GM18867 (cell line): ENCODE data around the gene CFTR.
A peak's percentile ranks its signal among the peaks of the same experiment; 100 is the strongest.

Source experiments
- ATAC-seq: cut with Tn5 transposase; IDR thresholded peaks from one replicate; pipeline ENCODE4 v1.9.1; 2021; ENCODE audit warnings: mild to moderate bottlenecking, moderate library complexity; ENCODE audit not compliant: unreplicated experiment

The CFTR gene

DNA sequence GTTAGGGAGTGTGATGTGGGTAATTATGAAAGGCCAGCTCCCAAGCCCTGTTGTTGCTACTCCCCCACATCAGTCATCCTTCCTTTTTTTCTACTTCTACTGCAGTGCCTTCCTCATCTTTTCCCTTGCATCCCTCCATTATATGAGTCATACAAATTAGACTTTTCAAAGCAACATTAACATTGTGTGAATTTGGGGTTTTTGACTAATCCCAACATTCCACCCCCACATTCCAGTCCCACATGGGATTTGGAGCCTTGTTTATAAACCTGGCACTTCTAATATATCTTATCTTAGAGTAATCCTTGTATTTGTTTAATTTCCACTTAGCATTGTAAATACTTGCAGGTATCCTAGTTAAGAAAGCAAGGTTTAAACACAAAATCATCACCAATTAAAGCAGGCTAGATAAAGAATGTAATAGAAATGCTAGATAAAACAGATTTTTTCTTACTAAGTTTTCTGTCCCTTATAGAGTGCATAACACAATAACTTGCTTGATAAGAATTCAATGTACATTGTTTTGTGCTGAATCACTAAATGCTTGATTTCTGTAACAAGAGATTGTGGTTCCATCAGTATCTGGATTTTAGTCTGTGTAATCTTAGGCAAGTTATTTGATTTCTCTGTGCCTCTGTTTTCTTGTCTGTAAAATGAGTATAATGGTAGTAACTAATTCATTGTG, 165.8 kb downstream of the CFTR start:
- no peak for ATAC-seq

DNA sequence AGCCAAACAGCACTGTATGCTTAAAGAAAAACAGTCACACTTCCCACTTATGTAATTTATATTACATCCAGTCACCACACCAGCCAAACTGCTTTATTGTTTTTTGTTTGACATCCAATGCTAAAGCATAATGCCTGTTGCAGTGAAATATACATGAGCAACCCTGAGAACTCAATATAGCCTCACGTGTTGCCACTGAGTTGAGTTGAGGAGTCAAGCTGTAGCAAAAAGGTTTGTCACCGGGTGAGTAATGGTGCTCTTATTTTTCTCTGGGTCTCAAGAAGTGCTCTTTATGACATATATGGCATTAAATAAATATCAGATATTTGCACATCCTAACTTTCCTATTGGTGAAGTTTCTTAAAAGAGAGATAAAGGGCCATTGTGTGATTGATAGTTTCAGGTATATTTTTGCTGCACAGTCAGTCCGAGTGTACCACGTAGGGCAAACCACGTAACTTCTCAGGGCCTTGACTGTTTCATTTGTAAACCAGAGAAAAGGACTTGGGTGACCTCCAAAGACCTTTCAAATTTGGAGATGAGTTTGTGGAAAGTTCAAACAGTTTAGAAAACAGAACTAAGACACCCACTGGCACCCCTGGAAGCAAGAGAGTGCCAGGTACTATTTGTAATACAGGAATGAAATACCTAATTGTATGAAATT, 168.5 kb downstream of the CFTR start:
- ATAC-seq = no peak

DNA sequence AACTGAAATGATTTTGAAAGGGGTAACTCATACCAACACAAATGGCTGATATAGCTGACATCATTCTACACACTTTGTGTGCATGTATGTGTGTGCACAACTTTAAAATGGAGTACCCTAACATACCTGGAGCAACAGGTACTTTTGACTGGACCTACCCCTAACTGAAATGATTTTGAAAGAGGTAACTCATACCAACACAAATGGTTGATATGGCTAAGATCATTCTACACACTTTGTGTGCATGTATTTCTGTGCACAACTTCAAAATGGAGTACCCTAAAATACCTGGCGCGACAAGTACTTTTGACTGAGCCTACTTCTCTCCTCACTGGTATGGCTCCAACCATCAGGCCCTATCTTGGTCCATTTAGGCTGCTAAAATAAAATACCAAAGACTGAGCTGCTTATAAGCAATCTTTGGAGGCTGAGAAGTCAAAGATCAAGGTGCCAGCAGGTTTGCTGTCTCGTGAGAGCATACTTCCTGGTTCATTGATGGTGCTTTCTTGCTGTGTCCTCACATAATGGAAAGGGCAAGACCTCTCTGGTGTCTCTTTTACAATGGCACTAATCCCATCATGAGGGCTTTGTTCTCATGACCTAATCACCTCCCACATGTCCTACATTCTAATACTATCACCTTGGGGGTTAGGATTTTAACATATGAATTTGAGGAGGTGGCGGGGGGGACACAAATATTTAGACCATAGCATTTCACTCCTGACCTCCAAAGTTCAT, 173.3 kb downstream of the CFTR start:
- no peak for ATAC-seq

DNA sequence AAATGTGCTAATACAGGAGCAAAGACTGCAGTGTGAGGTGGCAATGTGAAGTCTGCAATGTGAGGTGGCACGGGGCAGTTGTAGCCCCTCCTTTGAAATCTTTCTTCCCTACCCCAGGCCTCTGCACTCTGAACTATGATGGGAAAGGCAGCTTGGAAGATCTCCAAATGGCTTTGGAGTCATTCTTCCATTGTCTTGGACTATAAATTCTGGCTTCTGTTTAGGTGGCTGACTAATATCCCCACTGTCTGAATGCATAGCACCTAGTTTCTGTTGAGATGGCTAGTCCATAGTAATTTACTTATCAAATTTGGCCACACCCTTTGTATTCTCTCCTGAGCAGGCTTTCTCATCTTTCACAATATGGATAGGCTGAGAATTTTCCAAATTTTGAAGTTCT, 175.0 kb downstream of the CFTR start:
- ATAC-seq = no peak

DNA sequence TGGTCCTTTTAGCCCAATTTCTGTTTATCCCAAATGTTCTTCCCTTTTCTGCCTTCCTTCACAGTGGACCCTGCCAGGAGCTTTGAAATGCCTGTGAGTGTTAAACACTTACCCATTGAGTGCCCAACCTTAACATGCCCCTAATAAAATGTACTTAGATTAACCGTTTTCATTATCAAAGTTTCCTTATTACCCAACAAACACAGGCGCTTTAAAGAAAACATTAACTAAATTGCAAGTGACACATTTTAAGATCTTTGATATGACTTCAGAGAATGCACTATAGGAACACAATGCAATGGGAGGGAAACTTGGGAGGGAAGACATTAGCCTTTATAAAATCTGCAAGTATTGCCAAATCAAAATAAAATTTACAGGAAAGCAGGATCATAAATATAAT, 177.0 kb downstream of the CFTR start:
- ATAC-seq = no peak

DNA sequence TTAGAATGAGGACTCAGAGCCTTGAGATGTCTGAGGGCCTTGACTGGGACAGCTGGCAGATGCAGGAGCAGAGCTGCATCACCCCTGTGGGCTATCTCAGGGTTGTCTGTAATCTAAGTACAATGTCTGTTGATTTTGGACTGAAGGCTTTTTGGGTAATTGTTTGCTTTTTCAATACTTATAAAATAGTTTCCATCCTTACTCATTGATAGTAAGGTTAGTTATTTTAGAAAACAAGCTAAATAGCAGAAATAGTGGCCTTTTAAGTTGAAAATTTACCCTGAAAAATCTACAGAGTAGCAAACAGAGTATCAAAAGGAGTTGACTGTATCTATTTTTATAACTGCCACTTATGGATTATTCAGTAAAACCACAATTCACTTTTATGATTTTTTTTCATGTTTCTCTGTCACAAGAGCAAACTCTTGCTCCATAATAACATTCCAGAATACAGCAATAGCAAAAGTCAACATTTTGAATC, 179.7 kb downstream of the CFTR start:
- ATAC-seq = no peak

DNA sequence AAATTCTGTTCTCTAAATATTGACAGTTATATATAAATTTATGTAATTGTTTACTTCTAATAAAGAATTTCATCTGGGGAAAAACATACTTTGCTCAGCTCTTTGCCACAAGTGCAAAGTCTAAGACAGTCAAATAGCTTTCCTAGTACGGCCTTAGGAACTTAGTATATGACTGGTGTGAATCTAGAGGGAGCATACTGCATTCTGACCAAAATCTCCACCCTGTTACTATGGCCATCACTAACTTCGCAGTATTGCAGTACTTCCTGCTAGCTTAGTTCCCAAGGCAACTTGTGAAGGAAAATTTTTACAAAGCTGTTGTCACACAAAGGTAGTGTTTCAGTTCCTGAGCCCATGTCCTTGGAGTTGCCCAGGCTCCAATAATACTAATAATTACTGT, 181.5 kb downstream of the CFTR start:
- no peak for ATAC-seq

DNA sequence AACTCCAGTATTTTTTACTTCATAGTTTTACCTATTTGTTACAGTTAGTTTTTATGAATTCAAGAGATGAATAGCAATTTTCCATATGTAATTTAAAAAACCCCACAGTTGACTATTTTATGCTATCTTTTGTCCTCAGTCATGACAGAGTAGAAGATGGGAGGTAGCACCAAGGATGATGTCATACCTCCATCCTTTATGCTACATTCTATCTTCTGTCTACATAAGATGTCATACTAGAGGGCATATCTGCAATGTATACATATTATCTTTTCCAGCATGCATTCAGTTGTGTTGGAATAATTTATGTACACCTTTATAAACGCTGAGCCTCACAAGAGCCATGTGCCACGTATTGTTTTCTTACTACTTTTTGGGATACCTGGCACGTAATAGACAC, 184.2 kb downstream of the CFTR start:
- ATAC-seq = no peak

DNA sequence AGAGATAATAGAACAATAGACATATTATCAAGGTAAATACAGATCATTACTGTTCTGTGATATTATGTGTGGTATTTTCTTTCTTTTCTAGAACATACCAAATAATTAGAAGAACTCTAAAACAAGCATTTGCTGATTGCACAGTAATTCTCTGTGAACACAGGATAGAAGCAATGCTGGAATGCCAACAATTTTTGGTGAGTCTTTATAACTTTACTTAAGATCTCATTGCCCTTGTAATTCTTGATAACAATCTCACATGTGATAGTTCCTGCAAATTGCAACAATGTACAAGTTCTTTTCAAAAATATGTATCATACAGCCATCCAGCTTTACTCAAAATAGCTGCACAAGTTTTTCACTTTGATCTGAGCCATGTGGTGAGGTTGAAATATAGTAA, 185.5 kb downstream of the CFTR start:
- ATAC-seq = no peak

DNA sequence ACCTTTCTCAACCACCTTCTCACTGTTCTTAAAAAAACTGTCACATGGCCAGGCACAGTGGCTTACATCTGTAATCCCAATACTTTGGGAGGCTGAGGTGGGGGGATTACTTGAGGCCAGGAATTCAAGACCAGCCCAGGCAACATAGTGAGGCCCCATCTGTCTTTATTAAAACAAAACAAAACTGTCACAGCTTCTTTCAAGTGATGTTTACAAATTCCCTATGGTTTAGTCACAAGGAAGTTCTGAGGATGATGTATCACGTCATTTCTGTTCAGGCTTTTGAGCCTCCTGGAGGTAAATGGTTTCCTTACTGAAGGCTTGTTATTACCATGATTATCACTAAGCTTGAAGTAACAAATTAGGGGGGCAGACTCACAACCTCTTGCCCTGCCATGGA, 186.2 kb downstream of the CFTR start:
- no peak for ATAC-seq

DNA sequence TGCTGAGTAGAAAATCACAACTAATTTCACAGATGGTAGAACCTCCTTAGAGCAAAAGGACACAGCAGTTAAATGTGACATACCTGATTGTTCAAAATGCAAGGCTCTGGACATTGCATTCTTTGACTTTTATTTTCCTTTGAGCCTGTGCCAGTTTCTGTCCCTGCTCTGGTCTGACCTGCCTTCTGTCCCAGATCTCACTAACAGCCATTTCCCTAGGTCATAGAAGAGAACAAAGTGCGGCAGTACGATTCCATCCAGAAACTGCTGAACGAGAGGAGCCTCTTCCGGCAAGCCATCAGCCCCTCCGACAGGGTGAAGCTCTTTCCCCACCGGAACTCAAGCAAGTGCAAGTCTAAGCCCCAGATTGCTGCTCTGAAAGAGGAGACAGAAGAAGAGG, 186.9 kb downstream of the CFTR start:
- ATAC-seq = no peak

DNA sequence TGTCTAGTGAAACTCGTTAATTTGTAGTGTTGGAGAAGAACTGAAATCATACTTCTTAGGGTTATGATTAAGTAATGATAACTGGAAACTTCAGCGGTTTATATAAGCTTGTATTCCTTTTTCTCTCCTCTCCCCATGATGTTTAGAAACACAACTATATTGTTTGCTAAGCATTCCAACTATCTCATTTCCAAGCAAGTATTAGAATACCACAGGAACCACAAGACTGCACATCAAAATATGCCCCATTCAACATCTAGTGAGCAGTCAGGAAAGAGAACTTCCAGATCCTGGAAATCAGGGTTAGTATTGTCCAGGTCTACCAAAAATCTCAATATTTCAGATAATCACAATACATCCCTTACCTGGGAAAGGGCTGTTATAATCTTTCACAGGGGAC, 187.6 kb downstream of the CFTR start:
- no peak for ATAC-seq

DNA sequence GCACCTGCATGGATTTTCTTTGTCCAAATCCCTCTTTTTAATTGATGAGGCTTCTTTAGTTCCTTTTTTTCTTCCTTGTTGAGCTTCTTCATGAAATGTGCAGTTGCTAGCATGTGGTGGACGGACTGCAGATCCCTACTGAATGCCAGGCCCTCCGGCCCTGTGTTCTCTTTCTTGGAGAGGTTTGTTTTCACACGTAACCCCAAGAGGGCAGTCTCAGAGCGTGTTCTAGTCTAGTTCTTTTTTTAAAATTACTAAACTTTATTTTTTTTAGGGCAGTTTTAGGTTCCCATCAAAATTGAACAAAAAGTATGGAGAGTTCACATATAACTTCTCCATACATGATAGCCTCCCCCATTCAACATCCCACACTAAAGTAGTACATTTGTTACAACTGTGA, 190.0 kb downstream of the CFTR start:
- ATAC-seq = no peak

DNA sequence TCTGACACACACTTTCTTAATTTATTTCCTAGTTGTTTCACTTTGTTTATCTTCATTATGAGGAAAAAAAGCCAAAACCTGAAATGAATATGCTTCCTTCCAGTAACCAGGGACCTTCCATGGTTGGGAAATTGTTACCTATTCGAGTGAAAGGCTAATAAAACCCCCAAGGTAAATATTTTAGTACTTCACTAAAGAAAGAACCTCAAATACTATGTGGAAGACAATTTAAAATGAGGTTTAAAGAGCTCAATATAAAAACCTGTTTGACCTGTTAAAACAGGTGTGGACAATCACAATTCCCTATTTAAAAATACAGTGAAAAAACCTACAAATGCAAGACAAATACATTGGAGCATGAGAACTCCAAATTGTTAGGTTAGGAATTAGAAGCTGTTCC, 192.6 kb downstream of the CFTR start:
- no peak for ATAC-seq

DNA sequence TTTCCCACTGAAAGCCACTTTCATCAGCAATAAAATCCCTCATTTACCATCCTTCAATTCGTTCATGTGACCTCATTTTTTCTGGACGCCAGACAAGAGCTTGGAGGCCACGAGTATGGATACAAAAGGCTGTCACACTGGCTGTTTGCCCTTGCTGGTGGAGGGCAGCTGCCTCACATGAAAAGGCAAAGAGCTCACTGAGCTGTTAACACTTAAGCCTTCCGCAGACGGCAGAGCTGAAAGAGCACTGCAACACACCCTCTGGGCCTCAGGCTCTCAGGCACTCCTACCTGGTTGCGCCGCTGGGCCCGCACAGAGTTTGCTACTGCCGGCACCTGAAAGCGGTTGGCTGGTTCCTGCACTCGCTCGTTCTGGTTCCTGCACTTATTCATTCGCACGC, 193.5 kb downstream of the CFTR start:
- ATAC-seq = no peak

DNA sequence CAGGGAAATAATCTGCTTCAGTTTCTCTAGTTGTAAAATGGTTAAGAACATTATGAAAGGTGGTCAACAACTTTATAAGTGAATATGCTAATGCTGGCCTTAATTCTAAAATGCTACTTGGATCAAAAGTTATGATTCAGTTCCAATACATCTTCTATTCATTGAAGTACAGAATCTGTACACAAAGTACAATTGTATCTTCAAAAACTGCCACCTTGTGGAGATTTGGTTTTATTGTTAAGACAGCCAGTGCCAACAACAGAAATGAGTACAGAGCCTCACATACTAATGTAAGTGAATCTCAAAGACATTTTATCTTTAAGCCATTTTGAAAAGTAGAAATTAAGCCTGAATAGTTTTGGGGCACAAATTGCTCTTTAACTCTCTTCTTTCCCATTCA, 194.0 kb downstream of the CFTR start:
- peak; percentile 85 for ATAC-seq

DNA sequence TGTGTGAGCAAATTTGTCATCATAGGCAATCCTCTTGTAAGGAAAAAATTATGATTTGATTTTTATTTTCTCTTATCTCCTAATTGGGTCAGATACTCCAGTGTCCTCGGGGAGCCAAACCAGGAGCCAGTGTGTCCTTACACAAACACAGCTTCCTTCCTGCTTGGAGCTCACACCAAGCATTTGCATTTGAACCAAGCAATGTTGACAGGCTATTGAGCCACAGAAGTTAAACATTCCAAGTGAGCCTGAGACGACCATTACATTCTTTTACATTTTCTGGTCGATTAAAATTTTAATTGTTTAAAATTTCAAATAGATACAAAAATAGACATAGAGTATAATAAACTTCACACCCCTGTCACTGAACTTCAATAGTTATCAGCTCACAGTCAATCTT, 194.8 kb downstream of the CFTR start:
- ATAC-seq = no peak

DNA sequence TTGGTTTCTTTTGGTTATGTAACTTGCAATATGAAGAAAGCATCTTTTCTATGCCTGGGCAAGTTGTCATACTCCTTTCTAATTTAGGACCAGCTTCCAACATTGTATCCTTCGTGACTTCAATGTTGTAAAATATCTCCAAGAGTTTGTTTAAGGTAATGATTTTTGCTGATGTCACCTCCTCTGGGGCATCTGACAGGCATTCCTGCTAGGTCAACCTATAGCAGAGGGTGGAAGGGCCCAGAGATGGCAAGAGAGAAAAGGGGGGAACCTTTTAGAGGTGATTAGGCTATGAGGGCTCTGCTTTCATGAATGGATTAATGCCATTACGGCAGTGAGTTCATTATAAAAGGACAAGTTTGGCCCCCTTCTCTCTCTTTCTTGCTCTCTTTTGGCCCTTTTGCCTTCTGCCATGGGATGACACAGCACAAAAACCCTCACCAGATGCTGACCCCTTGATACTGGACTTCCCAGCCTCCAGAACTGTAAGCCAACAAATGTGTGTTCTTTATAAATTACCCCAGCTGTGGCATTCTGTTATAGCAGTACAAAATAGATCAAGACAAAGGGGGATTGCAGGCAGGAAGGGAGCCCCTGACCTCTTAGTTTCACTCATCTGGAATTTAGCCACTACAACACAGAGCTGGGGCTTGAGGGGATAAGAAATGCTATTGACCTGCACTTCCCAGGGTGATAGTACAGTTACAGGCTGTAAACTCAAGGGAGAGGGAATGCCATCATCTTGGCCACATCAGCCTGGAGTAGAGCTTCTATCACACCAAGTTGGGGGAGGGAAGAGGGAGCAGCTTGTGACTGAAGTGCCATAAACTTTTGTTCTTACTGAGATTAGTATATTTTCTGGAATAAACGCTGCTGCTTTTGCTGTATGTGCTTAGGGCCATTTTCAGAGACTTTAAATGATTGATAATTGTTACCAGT, 195.9 kb downstream of the CFTR start:
- ATAC-seq = no peak

DNA sequence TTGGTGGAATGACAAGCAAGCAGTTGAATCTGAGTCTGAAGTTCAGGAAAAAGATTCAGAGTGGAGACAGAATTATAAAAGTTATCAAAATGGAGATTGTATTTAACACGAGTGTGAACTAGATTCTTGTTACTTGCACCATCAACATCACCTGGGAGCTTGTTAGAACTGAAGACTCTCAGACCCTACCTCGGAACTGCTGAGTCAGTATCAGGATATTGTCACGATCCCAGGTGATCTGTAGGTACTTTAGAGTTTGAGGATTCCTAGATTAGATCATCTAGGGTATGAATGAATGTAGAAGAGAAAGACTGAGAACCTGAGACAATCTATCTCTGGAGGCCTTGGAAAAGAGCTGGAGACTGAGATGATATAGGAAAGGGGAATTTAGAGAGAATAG, 199.3 kb downstream of the CFTR start:
- ATAC-seq = no peak

DNA sequence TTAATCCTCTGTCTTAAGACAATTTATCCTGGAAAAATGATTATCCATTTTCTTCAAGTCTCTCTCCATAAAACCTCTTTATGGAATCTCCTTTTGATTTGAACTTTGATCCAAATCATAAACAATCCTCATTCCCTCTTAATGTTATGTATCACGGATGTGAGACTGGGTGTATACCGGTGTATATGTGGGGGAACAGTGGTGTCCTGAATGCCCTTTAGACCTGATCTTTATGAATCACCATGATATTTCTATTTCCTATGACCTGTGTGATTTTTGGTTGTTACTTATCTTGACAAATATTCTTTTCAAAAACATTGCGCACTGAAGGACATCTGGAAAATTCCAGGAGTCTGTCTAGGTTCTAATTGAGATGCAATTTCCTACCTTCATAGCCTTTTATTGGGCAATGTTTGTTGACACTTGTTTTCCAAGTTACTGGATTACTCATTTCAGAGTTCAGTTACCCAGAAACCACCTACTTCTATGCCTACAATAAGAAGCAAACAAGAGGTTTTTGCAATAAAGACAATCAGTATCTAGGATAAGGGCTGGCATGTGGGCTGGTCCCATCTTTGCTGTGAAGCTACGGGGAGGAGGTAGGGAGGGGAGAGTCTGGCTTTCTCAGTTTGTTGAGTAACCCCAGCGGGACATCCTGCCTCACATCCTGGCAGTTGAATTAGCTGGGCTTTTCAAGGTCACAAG, 203.0 kb downstream of the CFTR start:
- no peak for ATAC-seq
